Testis (tissue), 2 donors: Measurements from ENCODE around the gene IRAG1.

Experiments
- CTCF ChIP-seq, 3 experiments: fragments of 450-650 bp in 2 of 3; fragments of 200-600 bp in 1 of 3; sonication (generic) in 1 of 3; IDR thresholded peaks; one replicate each; pipeline ENCODE4 v1.5.1; 2016 to 2019; ENCODE audit warnings: antibody characterized with exemption in 3 of 3, mild to moderate bottlenecking in 2 of 3, moderate library complexity in 1 of 3
- POLR2A ChIP-seq: fragments of 450-650 bp; IDR thresholded peaks from one replicate; pipeline ENCODE4 v1.6.1; 2017; ENCODE audit warnings: antibody characterized with exemption, mild to moderate bottlenecking, moderate library complexity

- TF ChIP-seq CTCF (IDR thresholded peaks at IDR 0.05) (no peak), POLR2A (no peak)
Measured at GRCh38 chr11:10716543-10717259, 23.1 kb upstream of the IRAG1 start.
